GM19099 (cell line): ENCODE results near the gene WWOX.

ENCODE experiments used
- POLR2A ChIP-seq: IDR thresholded peaks from 3 replicates; pipeline ENCODE4 v1.6.1; 2011; ENCODE audit warnings: low read depth; ENCODE audit not compliant: insufficient read length; ENCODE audit errors: extremely low read depth

WWOX gene

GRCh38 chr16:78395035-78395434, 295.6 kb downstream of the WWOX start:
- no peak for TF ChIP-seq POLR2A

DNA sequence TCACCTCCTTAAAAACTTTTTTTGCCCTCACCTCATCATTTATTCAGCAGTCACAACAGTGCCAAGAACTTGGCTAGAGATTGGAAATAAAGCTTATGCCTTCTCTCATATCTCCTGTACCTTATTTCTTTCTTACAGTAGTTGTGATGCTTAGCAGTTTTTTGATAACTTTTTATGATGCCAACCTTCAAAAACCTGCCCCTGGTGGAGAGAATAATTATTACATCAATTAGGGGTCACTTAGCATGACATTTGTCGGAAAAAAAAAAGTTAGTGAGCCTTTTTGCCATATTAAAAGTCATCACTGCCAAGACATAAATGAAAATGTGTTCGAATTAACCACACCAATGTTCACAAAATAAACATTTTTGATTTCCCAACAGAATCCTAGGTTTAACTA, 296.6 kb downstream of the WWOX start:
- TF ChIP-seq POLR2A: no peak

DNA sequence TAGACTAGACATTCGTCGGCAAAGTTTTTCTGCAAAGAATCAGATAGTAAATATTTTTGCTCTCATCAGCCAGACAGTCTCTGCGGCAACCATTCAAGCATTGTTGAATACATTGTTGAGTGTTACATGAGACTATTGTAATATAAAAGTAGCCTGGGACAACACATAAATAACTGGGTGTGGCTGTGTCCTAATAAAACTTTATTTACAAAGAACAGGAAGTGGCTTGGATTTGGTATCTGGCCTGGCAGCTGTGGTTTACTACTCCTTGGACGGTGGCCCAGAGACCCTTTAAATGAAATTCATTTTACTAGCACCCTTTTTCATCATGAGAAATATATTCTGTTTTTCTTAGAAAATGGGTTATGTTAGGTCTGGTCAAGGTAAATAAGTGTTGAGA, 297.2 kb downstream of the WWOX start:
- no peak for TF ChIP-seq POLR2A

DNA sequence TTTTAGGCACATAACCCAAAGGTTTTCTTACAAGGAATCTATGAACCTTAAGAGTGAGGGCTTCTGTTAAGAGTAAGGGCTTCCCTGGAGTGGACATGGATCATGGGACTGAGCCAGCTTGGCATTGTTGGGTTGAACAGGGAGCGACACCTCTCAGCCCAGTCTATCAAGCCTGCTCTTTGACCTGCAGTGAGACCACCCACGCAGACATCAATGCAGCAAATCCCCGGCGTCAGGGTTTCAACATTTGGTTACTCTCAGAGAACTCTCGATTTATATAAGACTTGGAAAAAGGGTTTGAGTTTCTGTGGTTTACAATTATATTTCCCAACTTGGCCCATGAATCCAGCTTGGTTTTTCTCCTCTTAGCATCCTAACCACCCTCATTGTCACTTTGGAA, 299.9 kb downstream of the WWOX start:
- TF ChIP-seq POLR2A: no peak

DNA sequence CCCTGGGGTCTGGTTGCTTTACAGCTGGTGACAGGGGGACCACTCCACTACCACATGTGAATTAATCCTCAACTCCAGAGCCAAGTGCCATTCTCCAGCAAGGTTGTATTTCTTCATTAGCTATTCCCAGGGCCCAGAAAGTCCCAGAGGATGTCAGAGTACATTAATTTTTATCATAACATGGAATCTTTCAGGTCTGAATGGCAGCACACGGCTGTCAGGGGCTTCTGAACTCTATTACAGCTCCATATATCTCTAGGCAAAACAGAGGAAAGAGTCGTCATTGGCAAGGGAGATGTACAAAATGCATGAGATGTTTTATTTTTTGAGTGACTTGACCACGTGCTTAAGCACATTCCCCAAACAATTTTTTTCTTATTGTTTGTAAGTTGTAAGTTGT, 303.4 kb downstream of the WWOX start:
- no peak for TF ChIP-seq POLR2A

GRCh38 chr16:78405040-78405439, 305.6 kb downstream of the WWOX start:
- no peak for TF ChIP-seq POLR2A

GRCh38 chr16:78405833-78406232, 306.4 kb downstream of the WWOX start:
- TF ChIP-seq POLR2A: no peak

DNA sequence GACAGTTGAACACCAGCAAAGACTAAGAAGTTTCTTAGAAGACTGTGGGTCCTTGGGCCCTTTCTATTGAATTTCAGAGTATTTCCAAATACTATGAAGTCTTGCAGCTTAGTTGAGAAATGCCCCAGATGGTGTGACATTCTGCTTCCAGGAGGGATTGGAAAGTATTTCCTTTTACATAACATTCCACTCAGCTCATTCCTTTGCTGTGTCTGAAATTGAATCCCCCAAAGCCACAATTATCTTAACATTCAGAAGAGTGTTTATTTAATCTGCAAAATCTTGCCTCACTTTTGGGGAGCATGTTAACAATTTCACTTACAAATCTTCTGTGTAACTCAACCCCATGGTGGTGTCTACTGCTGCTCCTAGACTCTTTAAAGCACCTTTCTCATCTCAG, 307.7 kb downstream of the WWOX start:
- no peak for TF ChIP-seq POLR2A

- TF ChIP-seq POLR2A: no peak
Measured at GRCh38 chr16:78413651-78414050, 314.2 kb downstream of the WWOX start.

DNA sequence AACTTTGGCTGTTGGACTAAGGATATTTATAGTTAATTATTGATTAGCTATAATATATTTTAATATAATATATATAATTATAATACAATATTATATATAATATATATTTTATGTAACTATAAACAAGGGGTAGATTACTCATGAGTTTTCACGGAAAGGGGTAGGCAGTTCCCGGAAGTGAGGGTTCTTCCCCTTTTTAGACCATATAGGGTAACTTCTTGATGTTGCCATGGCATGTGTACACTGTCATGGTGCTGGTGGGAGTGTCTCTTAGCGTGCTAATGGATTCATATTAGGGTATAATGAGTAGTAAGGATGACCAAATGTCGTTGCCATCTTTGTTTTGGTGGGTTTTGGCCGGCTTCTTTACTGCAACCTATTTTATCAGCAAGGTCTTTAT, 315.6 kb downstream of the WWOX start:
- TF ChIP-seq POLR2A: no peak

DNA sequence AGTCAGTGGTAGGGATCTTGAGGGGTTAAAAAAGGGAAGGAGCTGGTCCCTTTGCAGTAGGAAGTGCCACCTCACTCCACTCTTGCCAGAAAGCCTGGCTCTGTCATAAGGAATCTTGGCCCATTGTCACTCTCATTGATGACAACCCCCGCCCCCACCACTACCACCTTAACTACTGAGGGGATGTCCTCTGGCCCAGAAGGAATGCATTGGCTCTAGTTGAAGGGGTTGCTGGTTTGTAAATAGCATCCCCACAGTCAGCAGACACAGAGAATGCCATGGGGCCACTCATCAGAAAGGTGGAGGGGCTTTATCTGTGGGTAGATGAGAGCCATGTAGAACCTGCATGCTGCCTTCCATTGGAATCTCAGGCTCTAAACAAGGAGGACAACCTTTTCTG, 316.2 kb downstream of the WWOX start:
- TF ChIP-seq POLR2A: no peak

GRCh38 chr16:78416400-78416799, 316.9 kb downstream of the WWOX start:
- no peak for TF ChIP-seq POLR2A

DNA sequence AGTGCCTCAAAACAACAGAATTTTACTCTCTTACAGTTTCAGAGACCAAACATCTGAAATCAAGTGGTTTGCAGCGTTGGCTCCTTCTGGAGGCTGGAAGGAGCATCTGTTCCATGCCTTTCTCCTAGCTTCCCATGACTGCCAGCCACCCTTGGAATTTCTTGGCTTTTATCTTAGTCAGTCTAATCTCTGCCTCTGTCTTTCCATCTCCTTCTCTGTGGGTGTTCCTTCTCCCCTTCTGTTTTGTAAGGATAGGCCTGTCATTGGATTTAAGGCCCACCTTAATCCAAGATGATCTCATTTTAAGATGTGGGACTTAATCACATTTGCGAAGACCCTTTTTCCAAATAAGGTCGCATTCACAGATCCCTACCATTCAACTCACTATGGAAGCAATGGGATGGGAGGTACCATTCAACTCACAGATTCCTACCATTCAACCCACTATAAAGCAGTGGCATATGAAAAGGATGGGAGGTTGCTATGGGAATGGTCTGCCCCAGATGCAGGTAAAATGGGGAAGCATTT, 321.8 kb downstream of the WWOX start:
- TF ChIP-seq POLR2A: no peak

- no peak for TF ChIP-seq POLR2A
Measured at GRCh38 chr16:78425281-78425680, 325.8 kb downstream of the WWOX start.

GRCh38 chr16:78425891-78426510, 326.5 kb downstream of the WWOX start:
- TF ChIP-seq POLR2A: no peak

GRCh38 chr16:78428193-78428592, 328.7 kb downstream of the WWOX start:
- no peak for TF ChIP-seq POLR2A

DNA sequence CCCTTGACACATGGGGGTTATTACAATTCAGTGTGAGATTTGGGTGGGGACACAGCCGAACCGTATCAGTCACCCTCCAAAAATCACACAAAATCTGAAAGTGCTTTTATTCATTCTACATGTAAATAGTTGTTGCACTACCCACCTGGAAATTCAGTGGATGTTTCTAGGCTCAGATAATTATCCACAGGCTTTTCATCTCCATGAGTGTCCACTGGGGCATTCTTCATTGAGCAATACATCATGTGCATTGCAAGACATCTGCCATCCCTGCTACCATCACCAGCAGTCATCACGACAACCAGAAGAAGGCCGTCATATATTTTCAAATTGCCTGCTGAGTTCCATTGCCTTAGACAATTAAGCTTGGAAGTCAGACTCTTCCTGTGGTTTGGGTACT, 330.8 kb downstream of the WWOX start:
- TF ChIP-seq POLR2A: no peak
